HG03025 (cell line): Measurements from ENCODE around the gene LCMT2.

ENCODE experiments used
- ATAC-seq: cut with Tn5 transposase; IDR thresholded peaks from one replicate; pipeline ENCODE4 v1.9.1; 2021; ENCODE audit warnings: mild to moderate bottlenecking, moderate library complexity; ENCODE audit not compliant: unreplicated experiment, low FRiP score

The LCMT2 gene

DNA sequence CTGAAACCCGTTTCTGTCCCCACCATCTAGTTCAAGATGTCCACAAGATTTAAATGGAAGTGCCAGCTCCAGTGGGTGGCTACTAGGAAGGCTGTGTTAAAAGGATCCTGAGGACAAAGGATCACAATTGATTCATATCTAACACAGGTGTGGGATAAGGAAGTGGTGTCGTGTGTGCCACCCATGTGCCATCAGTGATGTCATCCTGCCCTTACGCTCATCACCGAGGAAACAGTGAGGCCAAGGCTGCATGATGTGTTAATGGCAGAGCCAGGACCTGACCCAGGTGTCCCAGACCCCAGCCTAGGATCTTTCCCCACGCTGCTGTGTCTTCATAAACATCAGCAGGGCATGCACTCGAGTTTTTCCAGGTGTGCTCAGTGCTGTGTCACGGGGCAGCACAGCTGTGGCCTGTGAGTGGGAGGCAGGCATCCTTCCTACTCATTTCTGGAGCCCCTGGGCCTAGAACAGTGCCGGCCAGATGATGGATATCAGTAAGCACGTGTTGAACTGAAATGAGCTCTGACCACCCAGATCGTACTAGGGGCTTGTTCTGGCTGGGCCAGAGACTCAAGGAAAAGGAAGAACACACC lies 53.0 kb downstream of the LCMT2 start:
- ATAC-seq: no peak

- ATAC-seq: no peak
These were observed 53.7 kb downstream of the LCMT2 start for GRCh38 chr15:43276563-43277200.

DNA sequence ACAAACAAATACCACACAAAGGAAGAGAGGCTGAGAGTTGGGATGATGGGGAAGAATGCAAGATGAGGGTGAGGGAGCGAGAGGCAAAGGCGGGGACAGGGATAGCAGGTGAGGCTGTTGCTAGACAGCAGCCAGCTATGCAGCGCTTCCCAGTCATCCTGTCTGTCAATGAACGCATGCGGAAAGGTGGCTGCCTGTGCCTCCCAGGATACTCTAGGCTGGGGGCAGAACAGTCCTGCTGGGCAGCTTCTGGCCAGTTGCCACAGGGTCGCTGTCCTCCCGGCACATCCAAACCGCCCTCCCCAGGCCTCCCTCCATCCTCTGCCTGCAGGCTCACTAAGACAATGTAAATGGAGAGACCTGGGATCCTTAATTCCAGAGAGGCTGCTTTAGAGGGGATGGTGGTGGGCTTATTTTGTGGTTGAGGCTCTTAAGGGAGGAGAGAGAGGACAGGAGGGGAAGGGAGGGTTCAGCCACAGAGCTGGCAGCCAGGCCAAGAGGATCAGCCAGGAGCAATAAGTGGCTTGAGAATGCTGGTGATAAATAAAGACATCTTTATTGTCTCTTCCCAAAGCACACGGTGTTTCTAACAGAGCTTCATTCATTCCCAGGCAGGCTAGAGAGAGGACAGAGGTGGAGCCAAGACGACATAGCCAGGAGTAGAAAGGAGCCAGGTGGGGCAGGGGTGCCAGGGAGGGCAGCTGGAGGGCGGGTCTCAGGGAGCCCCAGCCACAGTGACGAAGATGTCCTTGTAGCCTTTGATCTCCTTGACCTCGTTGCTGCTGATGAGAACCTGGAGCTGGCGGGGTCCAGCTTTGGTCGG lies 54.4 kb downstream of the LCMT2 start:
- ATAC-seq: no peak

- no peak for ATAC-seq
These were observed 56.2 kb downstream of the LCMT2 start for GRCh38 chr15:43274136-43274535.
